NT2/D1 (cell line): Measurements from ENCODE around the gene INF2.

ENCODE experiments used
- DNase-seq: peaks from one replicate; pipeline ENCODE4 v3.0.0-alpha.2; 2011; ENCODE audit warnings: low read depth, low spot score
- H3K27me3 ChIP-seq: 2 replicates; pipeline ENCODE4 v1.6.0; 2011; ENCODE audit warnings: mild to moderate bottlenecking; ENCODE audit not compliant: insufficient read length, insufficient read depth
- H3K36me3 ChIP-seq: 2 replicates; pipeline ENCODE4 v1.6.1; 2011; ENCODE audit warnings: mild to moderate bottlenecking, low read length, mixed read lengths; ENCODE audit not compliant: insufficient read depth, insufficient read length
- H3K4me1 ChIP-seq: 2 replicates; pipeline ENCODE4 v1.5.1; 2011; ENCODE audit not compliant: insufficient read depth, insufficient read length
- H3K4me3 ChIP-seq: 2 replicates; pipeline ENCODE4 v1.5.1; 2011; ENCODE audit warnings: low read depth; ENCODE audit not compliant: insufficient read length
- H3K9ac ChIP-seq: 2 replicates; pipeline ENCODE4 v1.6.0; 2011; ENCODE audit warnings: low read depth; ENCODE audit not compliant: insufficient read length
- H3K9me3 ChIP-seq: 2 replicates; pipeline ENCODE4 v1.5.1; 2011; ENCODE audit warnings: mild to moderate bottlenecking, low read length; ENCODE audit not compliant: insufficient read depth
- SUZ12 ChIP-seq: IDR thresholded peaks from 2 replicates; pipeline ENCODE4 v1.6.1; 2011; ENCODE audit not compliant: insufficient read length, insufficient read depth; ENCODE audit errors: extremely low read depth
- YY1 ChIP-seq: IDR thresholded peaks from 2 replicates; pipeline ENCODE4 v1.6.1; 2011; ENCODE audit not compliant: insufficient read length, insufficient read depth
- ZNF274 ChIP-seq: IDR thresholded peaks from 2 replicates; pipeline ENCODE4 v1.6.1; 2011; ENCODE audit warnings: mild to moderate bottlenecking, low read depth, low read length

INF2 gene

DNA sequence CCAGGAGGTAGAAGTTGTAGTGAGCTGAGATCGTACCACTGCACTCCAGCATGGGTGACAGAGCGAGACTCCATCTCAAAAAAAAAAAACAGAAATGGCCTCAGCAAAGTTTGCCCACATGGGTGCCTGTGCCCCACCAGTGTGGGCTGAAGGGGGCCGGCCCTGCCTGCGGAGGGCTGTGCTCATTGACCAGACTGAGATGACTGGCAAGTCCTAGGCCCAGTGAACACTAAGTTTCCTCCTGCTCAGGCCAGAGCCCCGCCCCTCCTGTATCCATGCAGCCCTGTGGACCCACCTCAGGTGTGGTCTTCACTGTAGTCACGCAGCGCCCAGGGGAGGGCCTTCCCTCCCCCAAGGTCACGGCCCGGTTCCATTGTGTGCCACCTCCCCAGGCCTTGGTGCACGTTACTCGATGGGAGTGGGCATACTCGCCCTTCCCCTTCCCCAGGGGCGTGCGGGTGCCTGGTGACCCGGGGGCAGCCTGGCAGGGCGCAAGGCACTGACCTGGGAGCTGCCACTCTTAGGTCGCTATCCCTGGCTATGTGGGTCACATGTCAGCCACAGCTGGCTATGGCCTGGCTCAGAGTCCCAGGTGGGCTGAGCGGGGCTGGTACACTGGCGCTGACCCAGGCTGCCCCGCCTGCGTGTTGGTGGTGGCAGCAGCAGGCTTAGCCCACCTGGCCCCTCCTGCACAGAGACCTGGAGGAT, 16.1 kb downstream of the INF2 start:
- H3K36me3 ChIP-seq = peaks cover 78% of the 10 kb centered on the region

GRCh38 chr14:104706733-104707607, 17.6 kb downstream of the INF2 start:
- H3K4me1 ChIP-seq = peaks cover 15% of the 10 kb centered on the region
- no peak overlapping the region for H3K9ac ChIP-seq

More for the DNA sequence above, 16.1 kb downstream of the INF2 start:
- Histone ChIP-seq H3K4me1 (peaks cover 15% of the 10 kb centered on the region), H3K27me3 (no peaks in the 10 kb centered on the region), H3K9ac (no peak overlapping the region), H3K4me3 (no peak overlapping the region), H3K9me3 (peaks cover 7% of the 10 kb centered on the region; the same call in 1 of the 2 replicates)
- no peak for DNase-seq
- TF ChIP-seq YY1 (no peak), SUZ12 (no peak), ZNF274 (no peak)

DNA sequence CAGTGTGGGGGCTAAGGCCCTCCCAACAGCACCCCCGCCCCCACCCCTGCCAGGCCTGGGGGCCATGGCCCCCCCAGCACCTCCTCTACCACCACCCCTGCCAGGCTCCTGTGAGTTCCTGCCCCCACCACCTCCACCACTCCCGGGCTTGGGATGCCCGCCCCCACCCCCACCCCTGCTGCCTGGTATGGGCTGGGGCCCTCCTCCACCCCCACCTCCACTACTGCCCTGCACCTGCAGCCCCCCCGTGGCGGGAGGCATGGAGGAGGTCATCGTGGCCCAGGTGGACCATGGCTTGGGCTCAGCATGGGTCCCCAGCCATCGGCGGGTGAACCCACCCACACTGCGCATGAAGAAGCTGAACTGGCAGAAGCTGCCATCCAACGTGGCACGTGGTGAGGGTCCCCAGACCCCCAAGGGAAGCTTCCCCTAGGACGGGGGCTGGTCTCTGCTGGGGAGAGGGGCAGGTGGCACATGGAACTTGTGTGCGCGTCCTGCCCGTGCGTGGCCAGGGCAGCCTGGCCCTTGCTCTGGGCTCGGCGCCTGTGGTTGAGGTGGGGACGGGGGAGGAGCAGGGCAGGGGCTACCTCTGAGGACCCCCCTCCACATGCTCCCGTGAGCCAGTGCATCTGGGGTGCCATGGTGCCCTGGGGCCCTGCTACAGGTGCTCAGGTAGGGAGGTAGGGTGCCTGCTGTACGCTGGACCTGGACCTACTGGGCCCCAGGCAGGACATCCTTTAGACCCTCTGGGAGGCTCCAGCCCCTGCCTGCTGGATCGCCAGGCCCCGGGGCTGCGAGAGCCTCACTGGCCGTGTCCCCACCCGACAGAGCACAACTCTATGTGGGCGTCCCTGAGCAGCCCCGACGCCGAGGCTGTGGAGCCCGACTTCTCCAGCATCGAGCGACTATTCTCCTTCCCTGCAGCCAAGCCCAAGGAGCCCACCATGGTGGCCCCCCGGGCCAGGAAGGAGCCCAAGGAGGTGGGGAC, 18.5 kb downstream of the INF2 start:
- peaks cover 15% of the 10 kb centered on the region for H3K4me1 ChIP-seq
- H3K4me3 ChIP-seq = no peak overlapping the region
- no peak overlapping the region for H3K9ac ChIP-seq
- no peaks in the 10 kb centered on the region for H3K27me3 ChIP-seq
- peaks cover 7% of the 10 kb centered on the region; the same call in 1 of the 2 replicates for H3K9me3 ChIP-seq
- TF ChIP-seq ZNF274 = no peak
- H3K36me3 ChIP-seq = peaks cover 85% of the 10 kb centered on the region
- DNase-seq = no peak

More at GRCh38 chr14:104706733-104707607, 17.6 kb downstream of the INF2 start:
- DNase-seq = no peak
- no peak overlapping the region for H3K4me3 ChIP-seq
- peaks cover 80% of the 10 kb centered on the region for H3K36me3 ChIP-seq
- TF ChIP-seq SUZ12 = no peak
- no peak for TF ChIP-seq ZNF274
- no peak for TF ChIP-seq YY1
- peaks cover 7% of the 10 kb centered on the region; the same call in 1 of the 2 replicates for H3K9me3 ChIP-seq
- no peaks in the 10 kb centered on the region for H3K27me3 ChIP-seq

GRCh38 chr14:104708606-104709268, 19.3 kb downstream of the INF2 start:
- Histone ChIP-seq H3K27me3 (no peaks in the 10 kb centered on the region), H3K4me1 (peaks cover 15% of the 10 kb centered on the region), H3K36me3 (peaks cover 85% of the 10 kb centered on the region), H3K4me3 (no peak overlapping the region), H3K9ac (no peak overlapping the region), H3K9me3 (peaks cover 6% of the 10 kb centered on the region; the same call in 1 of the 2 replicates)
- TF ChIP-seq SUZ12 (no peak), YY1 (no peak), ZNF274 (no peak)
- DNase-seq = peak; percentile 54

DNA sequence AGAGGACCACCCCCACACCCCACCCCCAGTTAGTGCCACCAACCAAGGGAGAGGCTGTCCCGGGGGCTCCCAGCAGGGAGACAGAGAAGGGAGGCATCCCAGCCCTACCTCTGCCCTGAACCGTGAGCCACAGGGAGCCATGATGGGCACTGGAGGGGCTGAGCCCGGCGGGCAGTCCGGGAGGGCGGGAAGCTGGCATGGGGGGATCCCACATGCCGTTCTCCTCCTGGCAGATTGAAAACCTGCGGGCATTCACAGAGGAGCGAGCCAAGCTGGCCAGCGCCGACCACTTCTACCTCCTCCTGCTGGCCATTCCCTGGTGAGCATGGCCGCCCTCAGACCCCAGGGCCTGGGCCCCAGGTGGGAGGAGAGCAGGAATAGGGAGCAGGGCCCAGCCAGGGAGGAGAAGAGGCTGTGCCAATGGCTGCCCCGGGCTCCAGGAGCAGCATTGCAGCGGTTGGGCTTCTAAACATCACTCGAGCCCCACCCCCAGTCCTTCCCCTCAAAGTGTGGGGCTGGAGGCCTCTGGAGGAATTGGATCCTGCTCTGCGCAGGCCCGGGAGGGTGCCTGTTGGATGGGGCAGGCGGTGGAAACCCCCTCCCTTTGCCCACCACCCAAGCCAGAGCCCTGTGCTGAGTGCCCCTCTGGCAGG, 20.1 kb downstream of the INF2 start:
- no peak for DNase-seq
- Histone ChIP-seq H3K4me3 (no peak overlapping the region), H3K4me1 (peaks cover 15% of the 10 kb centered on the region), H3K9ac (no peak overlapping the region), H3K27me3 (no peaks in the 10 kb centered on the region), H3K36me3 (peaks cover 82% of the 10 kb centered on the region), H3K9me3 (no peaks in the 10 kb centered on the region)
- TF ChIP-seq SUZ12 = no peak
- TF ChIP-seq YY1 = no peak
- no peak for TF ChIP-seq ZNF274
